Mesenchymal stem cell (in vitro differentiated cells and primary cell): ENCODE measurements around the gene SLC35F4.

Experiments
- DNase-seq: peaks from one replicate; pipeline ENCODE4 v3.0.0-alpha.2; 2013
- H2AFZ ChIP-seq: one replicate; pipeline ENCODE4 v1.6.1; 2013; ENCODE audit warnings: low read depth, mild to moderate bottlenecking, control low read depth, inconsistent platforms, low read length, moderate library complexity
- H2AK5ac ChIP-seq: 2 replicates; pipeline ENCODE4 v1.6.1; 2013; ENCODE audit warnings: low read length, moderate library complexity, mild to moderate bottlenecking, inconsistent platforms; ENCODE audit not compliant: severe bottlenecking
- H2BK120ac ChIP-seq: one replicate; pipeline ENCODE4 v1.6.1; 2013; ENCODE audit warnings: low read depth, mild to moderate bottlenecking, inconsistent platforms, low read length, moderate library complexity
- H2BK12ac ChIP-seq, 2 experiments: one replicate each; pipeline ENCODE4 v1.6.1; 2013; ENCODE audit warnings: inconsistent platforms in 2 of 2, low read length in 2 of 2, mild to moderate bottlenecking in 2 of 2, moderate library complexity in 2 of 2, control low read depth in 1 of 2
- H2BK15ac ChIP-seq: one replicate; pipeline ENCODE4 v1.6.1; 2013; ENCODE audit warnings: mild to moderate bottlenecking, low read depth, inconsistent platforms; ENCODE audit not compliant: poor library complexity, severe bottlenecking
- H2BK5ac ChIP-seq: 2 replicates; pipeline ENCODE4 v1.6.1; 2013; ENCODE audit warnings: low read depth, mild to moderate bottlenecking, low read length, control low read depth, inconsistent platforms; ENCODE audit not compliant: poor library complexity, severe bottlenecking
- H3K14ac ChIP-seq, 2 experiments: one replicate each; pipeline ENCODE4 v1.6.1; 2013; ENCODE audit warnings: inconsistent platforms in 2 of 2, low read length in 2 of 2, control low read depth in 1 of 2, mild to moderate bottlenecking in 1 of 2, moderate library complexity in 1 of 2
- H3K18ac ChIP-seq, 2 experiments: one replicate each; pipeline ENCODE4 v1.6.1; 2013; ENCODE audit warnings: inconsistent platforms in 2 of 2, low read length in 2 of 2, control low read depth in 1 of 2, low read depth in 1 of 2, mild to moderate bottlenecking in 1 of 2
- H3K23ac ChIP-seq, 2 experiments: one replicate each; pipeline ENCODE4 v1.6.1; 2013; ENCODE audit warnings: inconsistent platforms in 2 of 2, low read length in 2 of 2, mild to moderate bottlenecking in 2 of 2, moderate library complexity in 2 of 2, control low read depth in 1 of 2
- H3K27ac ChIP-seq: 2 replicates; pipeline ENCODE4 v1.5.1; 2013; ENCODE audit warnings: mild to moderate bottlenecking, moderate library complexity, low read length, control low read depth, inconsistent platforms; ENCODE audit not compliant: poor library complexity, severe bottlenecking
- H3K27me3 ChIP-seq, 2 experiments: 2 replicates each; pipeline versions ENCODE4 v1.6.1 to v1.7.0; 2013; ENCODE audit warnings: low read length in 2 of 2, mild to moderate bottlenecking in 2 of 2, moderate library complexity in 2 of 2, control low read depth in 1 of 2, inconsistent platforms in 1 of 2; ENCODE audit not compliant: control insufficient read depth in 1 of 2, insufficient read depth in 1 of 2
- H3K36me3 ChIP-seq, 2 experiments: 2 replicates each; pipeline versions ENCODE4 v1.6.1 to v1.7.0; 2013; ENCODE audit warnings: low read length in 2 of 2, control low read depth in 1 of 2, inconsistent platforms in 1 of 2, low read depth in 1 of 2, mild to moderate bottlenecking in 1 of 2; ENCODE audit not compliant: insufficient read depth in 2 of 2, control insufficient read depth in 1 of 2
- H3K4ac ChIP-seq, 2 experiments: one replicate each; pipeline ENCODE4 v1.6.1; 2013; ENCODE audit warnings: inconsistent platforms in 2 of 2, low read length in 2 of 2, mild to moderate bottlenecking in 2 of 2, moderate library complexity in 2 of 2, control low read depth in 1 of 2, low read depth in 1 of 2
- H3K4me1 ChIP-seq: 2 replicates; pipeline ENCODE4 v1.6.1; 2013; ENCODE audit warnings: low read depth, low read length, control low read depth; ENCODE audit not compliant: control insufficient read depth, insufficient read depth
- H3K4me2 ChIP-seq: 2 replicates; pipeline ENCODE4 v1.6.1; 2013; ENCODE audit warnings: low read length, mild to moderate bottlenecking, inconsistent platforms; ENCODE audit not compliant: poor library complexity, severe bottlenecking
- H3K4me3 ChIP-seq, 2 experiments: 2 replicates each; pipeline versions ENCODE4 v1.5.1 to v1.7.0; 2013; ENCODE audit warnings: low read length in 2 of 2, mild to moderate bottlenecking in 2 of 2, control low read depth in 1 of 2, low read depth in 1 of 2; ENCODE audit not compliant: insufficient read depth in 1 of 2
- H3K79me1 ChIP-seq: replicated peaks from 2 replicates; pipeline ENCODE4 v1.6.1; 2013; ENCODE audit warnings: mild to moderate bottlenecking, control low read depth, low read length, inconsistent platforms; ENCODE audit not compliant: poor library complexity, severe bottlenecking
- H3K9ac ChIP-seq: 2 replicates; pipeline ENCODE4 v1.7.0; 2013; ENCODE audit warnings: mild to moderate bottlenecking, low read length, moderate library complexity
- H3K9me3 ChIP-seq: 2 replicates; pipeline ENCODE4 v1.7.0; 2013; ENCODE audit warnings: mild to moderate bottlenecking, low read length; ENCODE audit not compliant: control insufficient read depth
- H4K8ac ChIP-seq: one replicate; pipeline ENCODE4 v1.6.1; 2013; ENCODE audit warnings: inconsistent platforms, mild to moderate bottlenecking, low read length, moderate library complexity
- H4K91ac ChIP-seq: one replicate; pipeline ENCODE4 v1.6.1; 2013; ENCODE audit warnings: mild to moderate bottlenecking, low read length, inconsistent platforms
- WGBS: methylation state at CpG from one replicate; pipeline ENCODE4 v1.1.7; 2013; ENCODE audit warnings: mixed read lengths; 5-methylcytosine and 5-hydroxymethylcytosine counted together

SLC35F4 gene

GRCh38 chr14:57769863-57770523 is 95.9 kb downstream of the SLC35F4 start:
- Histone ChIP-seq H4K8ac (no peak overlapping the region), H3K36me3 (no peaks in the 10 kb centered on the region), H3K4me1 (no peaks in the 10 kb centered on the region), H3K9ac (no peak overlapping the region), H2BK5ac (no peak overlapping the region), H4K91ac (no peak overlapping the region), H2BK15ac (no peak overlapping the region), H3K4me3 (no peak overlapping the region), H2AFZ (no peak overlapping the region), H3K14ac (no peak overlapping the region), H3K23ac (no peak overlapping the region), H2BK12ac (no peak overlapping the region), H3K27me3 (no peaks in the 10 kb centered on the region), H3K4me2 (no peak overlapping the region), H2BK120ac (no peak overlapping the region), H3K4ac (no peak overlapping the region), H3K27ac (no peak overlapping the region), H3K9me3 (no peaks in the 10 kb centered on the region), H2AK5ac (no peak overlapping the region), H3K79me1 (no peaks in the 10 kb centered on the region), H3K18ac (no peak overlapping the region)
- 67% methylated on average over 4 of the region's 5 CpGs for WGBS
- DNase-seq = no peak

GRCh38 chr14:57761800-57762199 is 104.1 kb downstream of the SLC35F4 start:
- no peak overlapping the region for H3K4ac ChIP-seq
- peaks cover 7% of the 10 kb centered on the region for H3K9me3 ChIP-seq
- H4K91ac ChIP-seq = no peak overlapping the region
- H3K79me1 ChIP-seq = no peaks in the 10 kb centered on the region
- H3K4me3 ChIP-seq = no peak overlapping the region
- H2BK5ac ChIP-seq = no peak overlapping the region
- H2AFZ ChIP-seq = no peak overlapping the region
- no peak overlapping the region for H3K14ac ChIP-seq
- 80% methylated on average over 1 of the region's 2 CpGs for WGBS
- no peak overlapping the region for H2BK120ac ChIP-seq
- H3K27ac ChIP-seq = no peak overlapping the region
- no peak overlapping the region for H2BK12ac ChIP-seq
- no peaks in the 10 kb centered on the region for H3K27me3 ChIP-seq
- DNase-seq = no peak
- no peaks in the 10 kb centered on the region for H3K36me3 ChIP-seq
- H2BK15ac ChIP-seq = no peak overlapping the region
- H3K4me1 ChIP-seq = no peaks in the 10 kb centered on the region
- no peak overlapping the region for H3K23ac ChIP-seq
- no peak overlapping the region for H3K4me2 ChIP-seq
- no peak overlapping the region for H3K18ac ChIP-seq
- H3K9ac ChIP-seq = no peak overlapping the region
- H4K8ac ChIP-seq = no peak overlapping the region
- no peak overlapping the region for H2AK5ac ChIP-seq

GRCh38 chr14:57760896-57761295 is 105.0 kb downstream of the SLC35F4 start:
- Histone ChIP-seq H2BK12ac (no peak overlapping the region), H3K4me3 (no peak overlapping the region), H2BK15ac (no peak overlapping the region), H3K9me3 (peaks cover 7% of the 10 kb centered on the region), H3K27ac (no peak overlapping the region), H3K4me1 (no peaks in the 10 kb centered on the region), H3K4ac (no peak overlapping the region), H2AK5ac (no peak overlapping the region), H2BK120ac (no peak overlapping the region), H3K27me3 (no peaks in the 10 kb centered on the region), H3K14ac (no peak overlapping the region), H4K91ac (no peak overlapping the region), H3K23ac (no peak overlapping the region), H3K79me1 (no peaks in the 10 kb centered on the region), H4K8ac (no peak overlapping the region), H3K36me3 (no peaks in the 10 kb centered on the region), H2BK5ac (no peak overlapping the region), H2AFZ (no peak overlapping the region), H3K4me2 (no peak overlapping the region), H3K9ac (no peak overlapping the region), H3K18ac (no peak overlapping the region)
- 72% methylated on average over 2 of the region's 2 CpGs for WGBS
- DNase-seq = no peak

- H2AK5ac ChIP-seq = peak overlapping the region; percentile 46
- H4K91ac ChIP-seq = no peak overlapping the region
- H3K23ac ChIP-seq = no peak overlapping the region
- H3K79me1 ChIP-seq = no peaks in the 10 kb centered on the region
- H2BK12ac ChIP-seq = no peak overlapping the region
- WGBS = 75% methylated on average over 4 of the region's 6 CpGs
- no peak overlapping the region for H3K14ac ChIP-seq
- H3K27ac ChIP-seq = no peak overlapping the region
- H3K4me3 ChIP-seq = no peak overlapping the region
- H3K9me3 ChIP-seq = peaks cover 3% of the 10 kb centered on the region
- no peak overlapping the region for H4K8ac ChIP-seq
- no peak overlapping the region for H2BK5ac ChIP-seq
- H3K4ac ChIP-seq = no peak overlapping the region
- no peak overlapping the region for H2BK15ac ChIP-seq
- H3K4me1 ChIP-seq = no peaks in the 10 kb centered on the region
- no peak overlapping the region for H3K4me2 ChIP-seq
- H3K18ac ChIP-seq = no peak overlapping the region
- H2AFZ ChIP-seq = no peak overlapping the region
- H2BK120ac ChIP-seq = no peak overlapping the region
- no peak overlapping the region for H3K9ac ChIP-seq
- H3K36me3 ChIP-seq = no peaks in the 10 kb centered on the region
- no peak for DNase-seq
- H3K27me3 ChIP-seq = no peaks in the 10 kb centered on the region
These were observed 110.8 kb downstream of the SLC35F4 start for GRCh38 chr14:57755018-57755521.
